GM10266 (cell line): Measurements from ENCODE around the gene ARPC5.

Experiments used
- DNase-seq: peaks from one replicate; pipeline ENCODE4 v3.0.0; 2012; ENCODE audit errors: extremely low spot score
- TF ChIP-seq, protein P1 (sequence below): IDR thresholded peaks from 2 replicates; pipeline ENCODE4 v1.5.1; 2012; ENCODE audit warnings: mild to moderate bottlenecking, low read depth; ENCODE audit not compliant: control insufficient read depth, insufficient read depth; ENCODE audit errors: missing control alignments

ARPC5 gene

GRCh38 chr1:183593356-183593755, 42.2 kb downstream of the ARPC5 start:
- TF ChIP-seq, protein P1, sequence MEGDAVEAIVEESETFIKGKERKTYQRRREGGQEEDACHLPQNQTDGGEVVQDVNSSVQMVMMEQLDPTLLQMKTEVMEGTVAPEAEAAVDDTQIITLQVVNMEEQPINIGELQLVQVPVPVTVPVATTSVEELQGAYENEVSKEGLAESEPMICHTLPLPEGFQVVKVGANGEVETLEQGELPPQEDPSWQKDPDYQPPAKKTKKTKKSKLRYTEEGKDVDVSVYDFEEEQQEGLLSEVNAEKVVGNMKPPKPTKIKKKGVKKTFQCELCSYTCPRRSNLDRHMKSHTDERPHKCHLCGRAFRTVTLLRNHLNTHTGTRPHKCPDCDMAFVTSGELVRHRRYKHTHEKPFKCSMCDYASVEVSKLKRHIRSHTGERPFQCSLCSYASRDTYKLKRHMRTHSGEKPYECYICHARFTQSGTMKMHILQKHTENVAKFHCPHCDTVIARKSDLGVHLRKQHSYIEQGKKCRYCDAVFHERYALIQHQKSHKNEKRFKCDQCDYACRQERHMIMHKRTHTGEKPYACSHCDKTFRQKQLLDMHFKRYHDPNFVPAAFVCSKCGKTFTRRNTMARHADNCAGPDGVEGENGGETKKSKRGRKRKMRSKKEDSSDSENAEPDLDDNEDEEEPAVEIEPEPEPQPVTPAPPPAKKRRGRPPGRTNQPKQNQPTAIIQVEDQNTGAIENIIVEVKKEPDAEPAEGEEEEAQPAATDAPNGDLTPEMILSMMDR = no peak

DNA sequence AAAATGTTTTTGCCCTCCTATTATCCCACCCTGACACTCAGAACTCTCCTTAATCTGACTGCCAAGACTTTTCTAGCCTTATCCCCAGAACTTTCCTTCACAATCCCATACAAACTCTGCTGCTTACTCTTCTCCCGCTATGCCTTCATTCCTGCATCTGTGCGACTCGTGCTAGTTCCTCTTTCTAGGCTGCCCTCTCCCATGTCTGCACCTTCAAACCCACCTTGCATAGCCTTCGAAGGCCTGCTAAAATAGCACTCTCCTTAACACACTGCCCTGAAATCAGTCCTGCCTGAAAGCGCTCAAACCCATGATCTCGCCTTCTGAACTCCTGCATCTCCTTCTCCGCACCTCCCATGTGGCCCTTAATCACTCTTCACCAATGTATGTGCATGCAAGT, 42.9 kb downstream of the ARPC5 start:
- DNase-seq = no peak
- TF ChIP-seq, protein P1 = no peak

More at GRCh38 chr1:183593356-183593755, 42.2 kb downstream of the ARPC5 start:
- no peak for DNase-seq

GRCh38 chr1:183590244-183591191, 45.1 kb downstream of the ARPC5 start, which contains the start of gene NCF2:
Gene NCF2 (minus strand): TSS chr1:183590459. CDS start chr1:183590329, 130 bp downstream.
- TF ChIP-seq, protein P1 = no peak

GRCh38 chr1:183589874-183590243, 45.7 kb downstream of the ARPC5 start:
- TF ChIP-seq, protein P1 = no peak

More at GRCh38 chr1:183590244-183591191, 45.1 kb downstream of the ARPC5 start, which contains the start of gene NCF2:
- DNase-seq = peak; percentile 78

DNA sequence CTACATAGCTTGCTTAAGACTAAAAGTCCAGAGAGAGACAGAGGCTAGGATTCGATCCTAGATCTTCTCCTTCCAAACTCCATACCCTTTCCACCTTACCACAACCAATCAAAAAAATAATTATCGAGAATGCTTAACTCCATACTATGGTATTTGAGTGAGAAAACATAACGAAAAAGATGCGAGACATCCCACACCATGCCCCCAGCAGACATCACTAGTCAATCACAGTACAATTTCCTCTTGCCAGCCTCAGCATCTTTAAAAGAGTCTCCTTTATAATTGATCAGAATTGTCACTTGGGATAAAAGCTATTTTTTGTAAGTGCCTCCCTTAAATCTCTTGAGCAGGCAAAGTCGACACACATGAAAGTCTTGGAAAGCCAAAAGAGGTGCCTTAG, 46.2 kb downstream of the ARPC5 start:
- TF ChIP-seq, protein P1 = no peak
- no peak for DNase-seq

More at GRCh38 chr1:183589874-183590243, 45.7 kb downstream of the ARPC5 start:
- DNase-seq = no peak

DNA sequence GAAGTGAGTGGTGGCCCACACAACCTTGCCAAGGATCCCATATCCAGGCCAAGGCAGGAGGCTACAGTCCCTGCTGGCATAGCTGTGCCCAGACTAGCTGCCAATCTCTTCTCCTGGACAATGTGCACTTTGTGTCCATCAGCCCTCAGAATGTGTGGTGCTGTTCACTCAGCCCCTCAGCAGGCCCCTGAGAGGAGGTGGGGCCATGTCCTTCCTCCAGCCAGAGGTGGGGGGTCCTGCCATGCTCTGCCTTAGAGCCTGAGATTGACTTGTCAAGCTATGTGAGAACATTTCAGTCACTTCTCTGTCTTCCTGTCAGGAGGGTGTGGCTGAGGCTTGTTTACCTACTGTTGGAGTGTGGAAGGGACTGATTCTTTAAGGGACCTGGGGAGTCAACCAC, 46.8 kb downstream of the ARPC5 start:
- TF ChIP-seq, protein P1 = no peak
- no peak for DNase-seq

- TF ChIP-seq, protein P1 = no peak
- DNase-seq = no peak
These were observed 48.7 kb downstream of the ARPC5 start for GRCh38 chr1:183586926-183587325.
